Esophagus squamous epithelium (tissue), 4 donors: ENCODE measurements around the gene UBE2L3.

Experiments used
- POLR2A ChIP-seq, 4 donors: fragments of 450-650 bp; IDR thresholded peaks; one replicate each; pipeline ENCODE4 v1.6.1; 2017; ENCODE audit warnings: antibody characterized with exemption in 4 of 4, mild to moderate bottlenecking in 4 of 4, moderate library complexity in 3 of 4
- TF ChIP-seq, protein P1 (sequence below), 6 experiments: fragments of 450-650 bp in 4 of 6; fragments of 200-600 bp in 2 of 6; sonication (generic) in 2 of 6; IDR thresholded peaks; one replicate each; pipeline ENCODE4 v1.5.1; 2016 to 2019; ENCODE audit warnings: antibody characterized with exemption in 6 of 6, mild to moderate bottlenecking in 4 of 6, moderate library complexity in 4 of 6

GRCh38 chr22:21615731-21616130 lies 48.2 kb downstream of the UBE2L3 start:
- TF ChIP-seq POLR2A (IDR thresholded peaks at IDR 0.05) = no peak
- TF ChIP-seq, protein P1, sequence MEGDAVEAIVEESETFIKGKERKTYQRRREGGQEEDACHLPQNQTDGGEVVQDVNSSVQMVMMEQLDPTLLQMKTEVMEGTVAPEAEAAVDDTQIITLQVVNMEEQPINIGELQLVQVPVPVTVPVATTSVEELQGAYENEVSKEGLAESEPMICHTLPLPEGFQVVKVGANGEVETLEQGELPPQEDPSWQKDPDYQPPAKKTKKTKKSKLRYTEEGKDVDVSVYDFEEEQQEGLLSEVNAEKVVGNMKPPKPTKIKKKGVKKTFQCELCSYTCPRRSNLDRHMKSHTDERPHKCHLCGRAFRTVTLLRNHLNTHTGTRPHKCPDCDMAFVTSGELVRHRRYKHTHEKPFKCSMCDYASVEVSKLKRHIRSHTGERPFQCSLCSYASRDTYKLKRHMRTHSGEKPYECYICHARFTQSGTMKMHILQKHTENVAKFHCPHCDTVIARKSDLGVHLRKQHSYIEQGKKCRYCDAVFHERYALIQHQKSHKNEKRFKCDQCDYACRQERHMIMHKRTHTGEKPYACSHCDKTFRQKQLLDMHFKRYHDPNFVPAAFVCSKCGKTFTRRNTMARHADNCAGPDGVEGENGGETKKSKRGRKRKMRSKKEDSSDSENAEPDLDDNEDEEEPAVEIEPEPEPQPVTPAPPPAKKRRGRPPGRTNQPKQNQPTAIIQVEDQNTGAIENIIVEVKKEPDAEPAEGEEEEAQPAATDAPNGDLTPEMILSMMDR (IDR thresholded peaks at IDR 0.05) = no peak
